PC-9 (cell line): Measurements from ENCODE around the gene CCT5. TPM values are rescaled to one million over a fixed set of nuclear protein-coding genes. Genes with fewer than 3 reads are reported as not detected.

Experiments
- BruUV-seq: library from RNA; stranded (reverse); fragments of 400-500 nt; replicated peaks from 2 replicates; lab custom pipeline; 2021; lab: Mats Ljungman, UMichigan
- CTCF ChIA-PET: fragments of 300-600 bp; sonication (Branson Sonifier 250); formaldehyde crosslinking; loops from one replicate; lab custom pipeline; 2022; ENCODE audit warnings: antibody characterized with exemption; lab: Charles Lee
- POLR2A ChIA-PET: fragments of 300-600 bp; sonication (Branson Sonifier 250); formaldehyde crosslinking; loops from one replicate; lab custom pipeline; 2022; ENCODE audit warnings: antibody characterized with exemption; ENCODE audit not compliant: unreplicated experiment; lab: Charles Lee
- DNase-seq, 2 experiments: peaks; one replicate each; pipeline versions ENCODE4 v3.0.0 to v3.0.0-alpha.2; 2015 to 2022; ENCODE audit warnings: mixed read lengths in 1 of 2
- H2AFZ ChIP-seq: fragments of 200-600 bp; sonication (generic); 2 replicates; pipeline ENCODE4 v1.8.1; 2017; ENCODE audit warnings: antibody characterized with exemption
- H3F3A ChIP-seq: fragments of 200-600 bp; sonication (generic); 2 replicates; pipeline ENCODE4 v1.8.1; 2017; ENCODE audit warnings: antibody characterized with exemption, mild to moderate bottlenecking, low read depth; ENCODE audit not compliant: insufficient read depth
- H3K27ac ChIP-seq: fragments of 200-600 bp; sonication (generic); 2 replicates; pipeline ENCODE4 v1.6.1; 2016; ENCODE audit warnings: mixed run types
- H3K27me3 ChIP-seq: fragments of 200-600 bp; sonication (generic); 2 replicates; pipeline ENCODE4 v1.6.1; 2016; ENCODE audit warnings: low read depth, mixed run types; ENCODE audit not compliant: insufficient read depth
- H3K36me3 ChIP-seq: fragments of 200-600 bp; sonication (generic); 2 replicates; pipeline ENCODE4 v1.6.1; 2016; ENCODE audit warnings: low read depth, mixed run types
- H3K4me1 ChIP-seq: fragments of 200-600 bp; sonication (generic); replicated peaks from 2 replicates; pipeline ENCODE4 v1.6.1; 2016; ENCODE audit warnings: mixed run types; ENCODE audit not compliant: insufficient read depth
- H3K4me2 ChIP-seq: fragments of 200-600 bp; sonication (generic); 2 replicates; pipeline ENCODE4 v1.6.1; 2017; ENCODE audit warnings: mixed run types
- H3K4me3 ChIP-seq: fragments of 200-600 bp; sonication (generic); 2 replicates; pipeline ENCODE4 v1.6.1; 2016; ENCODE audit warnings: mixed run types
- H3K79me2 ChIP-seq: fragments of 200-600 bp; sonication (generic); 2 replicates; pipeline ENCODE4 v1.6.1; 2017; ENCODE audit warnings: low read depth, mixed run types
- H3K9me2 ChIP-seq: fragments of 200-600 bp; sonication (generic); 2 replicates; pipeline ENCODE4 v1.8.1; 2017; ENCODE audit warnings: mild to moderate bottlenecking; ENCODE audit not compliant: insufficient read depth
- H3K9me3 ChIP-seq: fragments of 200-600 bp; sonication (generic); 2 replicates; pipeline ENCODE4 v1.8.1; 2016; ENCODE audit warnings: low read depth; ENCODE audit not compliant: insufficient read depth
- H4K20me1 ChIP-seq: fragments of 200-600 bp; sonication (generic); 2 replicates; pipeline ENCODE4 v1.8.1; 2017; ENCODE audit not compliant: insufficient read depth
- EZH2 ChIP-seq: fragments of 200-600 bp; sonication (generic); IDR thresholded peaks from 2 replicates; pipeline ENCODE4 v1.8.0; 2017; ENCODE audit warnings: antibody characterized with exemption, low read depth
- intact Hi-C: fragments of 100-400 bp; cut with micrococcal nuclease; formaldehyde crosslinking; loops from one replicate; pipeline ENCODE4 v1.10.0; 2022; ENCODE audit not compliant: unreplicated experiment
- total RNA-seq: library from RNA; stranded (reverse); gene quantifications from 2 replicates; pipeline ENCODE4 v1.2.3, GENCODE V29; 2021
- TF ChIP-seq, protein P1 (sequence below): fragments of 200-600 bp; sonication (generic); conservative IDR thresholded peaks from 2 replicates; pipeline ENCODE4 v1.6.1; 2017; ENCODE audit warnings: mixed run types, antibody characterized with exemption, mild to moderate bottlenecking, moderate library complexity

Gene CCT5
- total RNA-seq, 1 experiment from 2014 or later, result 831 TPM

DNA sequence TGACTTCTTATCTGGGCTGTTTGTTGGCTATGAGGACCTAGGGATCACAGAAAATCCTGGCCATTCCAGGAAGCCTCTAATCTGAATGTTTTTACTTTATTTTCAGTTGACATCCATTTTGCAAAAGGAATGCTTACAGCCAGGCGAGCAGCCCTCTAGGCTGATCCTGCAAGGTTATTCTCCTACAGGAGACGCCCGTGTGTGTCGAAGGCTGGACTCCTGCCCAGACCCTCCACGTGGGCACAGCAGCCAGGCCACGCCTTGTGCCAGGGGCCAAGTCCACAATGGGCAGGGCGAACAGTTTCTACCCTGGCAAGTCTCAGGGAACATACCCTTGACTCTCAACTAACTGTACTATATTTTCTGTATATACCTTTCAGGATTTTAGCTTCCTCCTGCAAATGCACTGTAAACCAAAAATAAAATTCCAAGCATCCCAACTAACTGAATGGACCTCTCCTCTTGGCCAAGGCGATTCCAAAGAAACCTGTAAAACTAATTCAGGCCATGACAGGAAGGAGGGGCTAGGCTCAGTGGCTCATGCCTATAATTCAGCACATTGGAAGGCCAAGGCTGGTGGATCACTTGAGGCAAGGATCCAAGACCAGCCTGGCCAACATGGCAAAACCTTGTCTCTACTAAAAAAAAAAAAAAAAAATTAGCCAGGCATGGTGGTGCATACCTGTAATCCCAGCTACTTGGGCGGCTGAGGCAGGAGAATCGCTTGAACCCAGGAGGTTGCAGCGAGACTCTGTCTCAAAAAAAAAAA lies 51.9 kb downstream of the CCT5 start:
- peaks cover 22% of the 10 kb centered on the region; the same call in 1 of the 2 replicates for H3F3A ChIP-seq
- no peaks in the 10 kb centered on the region for H4K20me1 ChIP-seq
- H3K9me3 ChIP-seq, result no peaks in the 10 kb centered on the region
- peaks cover 40% of the 10 kb centered on the region for H3K4me1 ChIP-seq
- CTCF ChIA-PET, result interaction anchor here (0.6 kb wide), 1 partner anchor 51 kb away, joined by 10 read pairs; the partner anchor contains the start of gene MARCHF6
- H2AFZ ChIP-seq, result no peak overlapping the region
- TSS peak; percentile 86 for BruUV-seq
- TF ChIP-seq, protein P1, sequence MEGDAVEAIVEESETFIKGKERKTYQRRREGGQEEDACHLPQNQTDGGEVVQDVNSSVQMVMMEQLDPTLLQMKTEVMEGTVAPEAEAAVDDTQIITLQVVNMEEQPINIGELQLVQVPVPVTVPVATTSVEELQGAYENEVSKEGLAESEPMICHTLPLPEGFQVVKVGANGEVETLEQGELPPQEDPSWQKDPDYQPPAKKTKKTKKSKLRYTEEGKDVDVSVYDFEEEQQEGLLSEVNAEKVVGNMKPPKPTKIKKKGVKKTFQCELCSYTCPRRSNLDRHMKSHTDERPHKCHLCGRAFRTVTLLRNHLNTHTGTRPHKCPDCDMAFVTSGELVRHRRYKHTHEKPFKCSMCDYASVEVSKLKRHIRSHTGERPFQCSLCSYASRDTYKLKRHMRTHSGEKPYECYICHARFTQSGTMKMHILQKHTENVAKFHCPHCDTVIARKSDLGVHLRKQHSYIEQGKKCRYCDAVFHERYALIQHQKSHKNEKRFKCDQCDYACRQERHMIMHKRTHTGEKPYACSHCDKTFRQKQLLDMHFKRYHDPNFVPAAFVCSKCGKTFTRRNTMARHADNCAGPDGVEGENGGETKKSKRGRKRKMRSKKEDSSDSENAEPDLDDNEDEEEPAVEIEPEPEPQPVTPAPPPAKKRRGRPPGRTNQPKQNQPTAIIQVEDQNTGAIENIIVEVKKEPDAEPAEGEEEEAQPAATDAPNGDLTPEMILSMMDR, result no peak
- TF ChIP-seq EZH2, result no peak
- no peaks in the 10 kb centered on the region for H3K27me3 ChIP-seq
- H3K4me2 ChIP-seq, result peak overlapping the region; percentile 45
- H3K4me3 ChIP-seq, result no peak overlapping the region
- DNase-seq, result peak; percentile 75 to 98
- H3K9me2 ChIP-seq, result no peaks in the 10 kb centered on the region
- 0 out of 2 replicates have a peak, but pooled peaks cover 10% of the 10 kb centered on the region for H3K36me3 ChIP-seq
- peak overlapping the region; percentile 13 for H3K27ac ChIP-seq
- intact Hi-C loops, result loop anchor here (1.0 to 2.0 kb wide), 2 partner anchors 14 to 249 kb away; no protein-coding TSS in a partner anchor
- POLR2A ChIA-PET, result no interaction called here
- peaks cover 70% of the 10 kb centered on the region for H3K79me2 ChIP-seq

DNA sequence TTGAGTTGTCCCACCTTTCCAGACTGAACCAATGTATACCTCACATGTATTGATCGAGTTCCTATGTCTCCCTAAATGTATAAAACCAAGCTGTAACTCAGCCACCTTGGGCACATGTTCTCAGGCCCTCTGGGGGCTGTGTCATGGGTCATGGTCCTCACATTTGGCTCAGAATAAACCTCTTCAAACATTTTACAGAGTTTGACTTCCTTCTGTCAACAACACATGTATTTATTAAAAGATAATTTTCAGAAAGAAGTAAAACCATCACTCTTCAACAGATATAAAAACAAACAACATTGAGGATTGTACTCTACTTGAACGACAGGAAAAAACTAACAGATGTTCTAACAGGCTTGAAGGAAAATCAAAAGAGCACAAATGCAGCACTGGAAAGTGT lies 53.1 kb downstream of the CCT5 start:
- no peaks in the 10 kb centered on the region for H3K27me3 ChIP-seq
- peaks cover 72% of the 10 kb centered on the region for H3K79me2 ChIP-seq
- no peaks in the 10 kb centered on the region for H3K9me3 ChIP-seq
- POLR2A ChIA-PET, result no interaction called here
- H3F3A ChIP-seq, result peaks cover 23% of the 10 kb centered on the region; the same call in 1 of the 2 replicates
- no peak for TF ChIP-seq EZH2
- TF ChIP-seq, protein P1, result no peak
- no peak overlapping the region for H2AFZ ChIP-seq
- no peaks in the 10 kb centered on the region for H4K20me1 ChIP-seq
- intact Hi-C loops, result loop anchor here (2.0 kb wide), 1 partner anchor 248 kb away; no protein-coding TSS in a partner anchor
- no peaks in the 10 kb centered on the region for H3K9me2 ChIP-seq
- H3K27ac ChIP-seq, result no peak overlapping the region
- CTCF ChIA-PET, result no interaction called here
- H3K4me1 ChIP-seq, result peaks cover 40% of the 10 kb centered on the region
- no peak overlapping the region for H3K4me2 ChIP-seq
- DNase-seq, result no peak
- H3K36me3 ChIP-seq, result 0 out of 2 replicates have a peak, but pooled peaks cover 10% of the 10 kb centered on the region
- no TSS peak for BruUV-seq
- no peak overlapping the region for H3K4me3 ChIP-seq

DNA sequence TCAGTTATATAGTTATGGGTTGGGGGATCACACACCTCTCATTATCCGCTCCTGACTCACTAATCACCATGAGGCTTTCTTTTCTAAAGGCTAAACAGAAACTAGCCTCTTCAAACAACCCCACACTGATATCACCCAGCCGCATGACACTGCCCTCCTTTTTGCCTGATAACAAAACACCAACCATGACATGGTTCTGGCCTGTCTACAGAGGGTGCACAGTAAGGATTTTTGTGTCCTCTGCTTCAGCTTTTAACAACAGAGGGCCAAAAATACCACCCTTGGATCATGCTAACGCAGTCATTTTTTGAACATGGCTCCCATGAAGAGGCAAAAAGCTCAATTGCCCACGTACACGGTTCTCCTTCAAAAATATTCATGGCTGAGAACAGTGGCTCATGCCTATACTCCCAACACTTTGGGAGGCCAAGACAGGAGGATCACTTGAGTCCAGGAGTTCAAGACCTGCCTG lies 53.7 kb downstream of the CCT5 start:
- Histone ChIP-seq H3K79me2 (peaks cover 72% of the 10 kb centered on the region), H3K9me3 (no peaks in the 10 kb centered on the region), H3K4me1 (peaks cover 40% of the 10 kb centered on the region), H3K4me2 (no peak overlapping the region), H2AFZ (no peak overlapping the region), H4K20me1 (no peaks in the 10 kb centered on the region), H3K4me3 (no peak overlapping the region), H3K9me2 (no peaks in the 10 kb centered on the region), H3K36me3 (0 out of 2 replicates have a peak, but pooled peaks cover 10% of the 10 kb centered on the region), H3F3A (peaks cover 25% of the 10 kb centered on the region; the same call in 1 of the 2 replicates), H3K27ac (no peak overlapping the region), H3K27me3 (no peaks in the 10 kb centered on the region)
- ChIA-PET POLR2A (no interaction called here), CTCF (interaction anchor here (0.6 to 1.9 kb wide), 3 partner anchors 20 to 77 kb away, joined by 3 to 4 read pairs (median 4); no protein-coding TSS in a partner anchor)
- DNase-seq, result no peak
- TF ChIP-seq, protein P1, result no peak
- TF ChIP-seq EZH2, result no peak
- BruUV-seq, result no TSS peak
- intact Hi-C loops, result loop anchor here (2.0 kb wide), 1 partner anchor 247 kb away; no protein-coding TSS in a partner anchor
